ENCODE data around the gene PTPRD. TPM values are rescaled to one million over a fixed set of nuclear protein-coding genes. Genes with fewer than 3 reads are reported as not detected.

PTPRD gene
- total RNA-seq, 4 donors from 2014 or later = 19.6 to 78.9 (median 45.6) TPM

DNA sequence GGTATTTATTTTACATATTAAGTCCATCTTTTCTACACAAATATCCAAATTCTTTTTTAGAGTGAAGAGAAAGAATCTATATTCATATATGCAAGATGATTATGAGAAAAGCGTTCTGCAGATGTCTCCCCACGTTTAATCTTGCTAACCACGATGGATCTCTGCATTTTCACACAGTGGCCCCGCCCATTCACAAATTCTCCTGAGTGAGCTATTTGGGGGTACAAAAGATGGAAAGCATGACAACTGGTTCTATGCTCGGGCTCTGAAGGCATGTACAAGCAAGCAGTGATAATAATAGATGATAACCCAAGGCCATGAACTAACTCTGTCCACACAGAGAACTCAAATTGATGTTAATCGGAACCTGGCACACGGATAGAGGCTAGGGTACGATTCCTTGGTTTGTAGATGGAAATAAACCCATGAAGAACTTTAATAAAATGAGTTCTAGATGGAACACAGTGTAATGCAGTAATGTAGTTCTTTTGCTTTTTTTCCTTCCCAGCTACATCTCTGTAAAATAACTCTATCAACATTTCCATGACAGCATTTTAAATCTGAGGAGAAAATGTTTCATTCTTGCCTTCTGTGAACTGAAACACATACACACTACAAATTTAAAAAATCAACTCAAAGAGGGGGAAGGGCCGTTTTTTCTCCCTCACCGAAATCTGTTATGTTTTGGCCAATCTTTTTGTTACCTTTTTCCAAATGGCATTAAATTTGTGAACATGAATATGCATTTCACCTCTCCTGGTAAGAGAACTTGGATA is 1961.5 kb downstream of the PTPRD start:
- TF ChIP-seq, protein P1, sequence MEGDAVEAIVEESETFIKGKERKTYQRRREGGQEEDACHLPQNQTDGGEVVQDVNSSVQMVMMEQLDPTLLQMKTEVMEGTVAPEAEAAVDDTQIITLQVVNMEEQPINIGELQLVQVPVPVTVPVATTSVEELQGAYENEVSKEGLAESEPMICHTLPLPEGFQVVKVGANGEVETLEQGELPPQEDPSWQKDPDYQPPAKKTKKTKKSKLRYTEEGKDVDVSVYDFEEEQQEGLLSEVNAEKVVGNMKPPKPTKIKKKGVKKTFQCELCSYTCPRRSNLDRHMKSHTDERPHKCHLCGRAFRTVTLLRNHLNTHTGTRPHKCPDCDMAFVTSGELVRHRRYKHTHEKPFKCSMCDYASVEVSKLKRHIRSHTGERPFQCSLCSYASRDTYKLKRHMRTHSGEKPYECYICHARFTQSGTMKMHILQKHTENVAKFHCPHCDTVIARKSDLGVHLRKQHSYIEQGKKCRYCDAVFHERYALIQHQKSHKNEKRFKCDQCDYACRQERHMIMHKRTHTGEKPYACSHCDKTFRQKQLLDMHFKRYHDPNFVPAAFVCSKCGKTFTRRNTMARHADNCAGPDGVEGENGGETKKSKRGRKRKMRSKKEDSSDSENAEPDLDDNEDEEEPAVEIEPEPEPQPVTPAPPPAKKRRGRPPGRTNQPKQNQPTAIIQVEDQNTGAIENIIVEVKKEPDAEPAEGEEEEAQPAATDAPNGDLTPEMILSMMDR (IDR thresholded peaks at IDR 0.05) = no peak
- no peak for TF ChIP-seq POLR2A (IDR thresholded peaks at IDR 0.05)
- 87 to 88% methylated on average over 10 of the region's 10 CpGs for WGBS, 2 donors
- Histone ChIP-seq H3K27ac (no peak overlapping the region), H3K27me3 (no peaks in the 10 kb centered on the region), H3K36me3 (no peaks in the 10 kb centered on the region), H3K4me3 (replicated peaks in 1 of 3) (no peak overlapping the region), H3K9me3 (no peaks in the 10 kb centered on the region), H3K4me1 (no peaks in the 10 kb centered on the region)
- intact Hi-C loops (cut with DNase I) = no loop called here
- no peak for DNase-seq

DNA sequence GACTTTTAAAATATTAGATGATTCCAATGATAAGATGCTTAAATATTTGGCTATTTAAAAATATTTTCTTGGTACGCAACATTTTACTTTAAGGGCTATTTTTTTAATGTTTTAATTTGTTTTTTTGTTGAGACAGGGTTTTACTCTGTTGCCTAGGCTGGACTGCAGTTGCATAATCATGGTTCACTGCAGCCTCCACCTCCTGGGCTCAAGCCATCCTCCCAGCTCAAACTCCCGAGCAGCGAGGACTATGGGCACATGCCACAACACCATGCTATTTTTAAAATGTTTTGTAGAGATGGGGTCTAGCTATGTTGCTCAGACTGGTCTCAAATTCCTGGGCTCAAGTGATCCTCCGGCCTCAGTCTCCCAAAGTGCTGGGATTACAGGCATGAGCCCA is 1963.0 kb downstream of the PTPRD start:
- Histone ChIP-seq H3K4me3 (replicated peaks in 1 of 3) (no peak overlapping the region), H3K27me3 (no peaks in the 10 kb centered on the region), H3K4me1 (no peaks in the 10 kb centered on the region), H3K9me3 (no peaks in the 10 kb centered on the region), H3K36me3 (no peaks in the 10 kb centered on the region), H3K27ac (no peak overlapping the region)
- TF ChIP-seq, protein P1 (IDR thresholded peaks at IDR 0.05) = no peak
- no peak for TF ChIP-seq POLR2A (IDR thresholded peaks at IDR 0.05)
- no peak for DNase-seq
- intact Hi-C loops (cut with DNase I) = no loop called here
- 87 to 93% methylated on average over 4 of the region's 4 CpGs for WGBS, 2 donors

DNA sequence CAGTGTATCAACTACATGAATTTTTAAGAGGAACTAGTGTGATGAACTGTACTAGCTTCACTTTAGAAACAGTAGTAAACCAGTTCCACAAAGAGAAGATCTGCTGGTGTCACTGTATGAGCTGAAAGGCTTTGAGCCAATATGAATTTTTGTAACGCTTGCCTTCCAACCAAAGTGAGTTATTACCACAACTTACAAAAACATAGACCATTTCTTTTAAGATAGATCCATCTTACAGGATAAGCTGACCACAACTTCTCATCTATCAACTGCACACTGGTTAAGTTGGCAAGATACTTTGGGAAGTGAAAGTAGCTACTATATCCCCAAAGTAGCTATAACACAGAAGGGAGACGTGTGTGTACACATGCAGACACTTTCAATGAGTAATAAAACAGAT is 1963.6 kb downstream of the PTPRD start:
- WGBS, 2 donors = 78 to 80% methylated on average over 2 of the region's 2 CpGs
- Histone ChIP-seq H3K27me3 (no peaks in the 10 kb centered on the region), H3K27ac (no peak overlapping the region), H3K36me3 (no peaks in the 10 kb centered on the region), H3K4me1 (no peaks in the 10 kb centered on the region), H3K9me3 (no peaks in the 10 kb centered on the region), H3K4me3 (replicated peaks in 1 of 3) (no peak overlapping the region)
- TF ChIP-seq POLR2A (IDR thresholded peaks at IDR 0.05) = no peak
- TF ChIP-seq, protein P1 (IDR thresholded peaks at IDR 0.05) = no peak
- DNase-seq = no peak
- intact Hi-C loops (cut with DNase I) = no loop called here

DNA sequence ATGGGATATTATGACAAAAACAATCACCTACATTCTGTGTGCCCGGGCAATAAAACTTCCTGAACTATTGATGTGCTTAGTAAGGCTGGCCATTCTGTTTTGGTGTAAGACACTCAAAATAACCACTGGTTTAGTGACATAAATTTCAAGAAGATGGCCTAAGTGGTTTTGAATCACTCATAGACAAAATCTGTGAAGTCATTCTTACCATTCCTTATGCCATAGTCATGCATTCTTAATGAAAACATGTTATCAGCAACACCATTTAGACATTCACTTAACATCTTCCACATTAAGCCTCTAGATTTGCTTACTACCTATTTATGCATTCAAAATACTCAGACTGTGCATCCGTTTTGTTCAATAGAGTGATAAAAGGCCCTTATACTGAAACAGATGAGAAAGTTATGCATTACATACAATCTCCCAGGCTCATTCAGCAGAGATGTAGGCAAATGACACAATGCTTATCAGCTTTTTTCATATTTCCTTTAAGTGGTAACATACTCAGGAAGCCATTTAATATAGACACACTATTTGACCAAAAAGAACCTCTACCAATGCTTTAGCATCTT is 1964.4 kb downstream of the PTPRD start:
- Histone ChIP-seq H3K4me3 (replicated peaks in 1 of 3) (no peak overlapping the region), H3K4me1 (no peaks in the 10 kb centered on the region), H3K27ac (no peak overlapping the region), H3K27me3 (no peaks in the 10 kb centered on the region), H3K36me3 (no peaks in the 10 kb centered on the region), H3K9me3 (no peaks in the 10 kb centered on the region)
- intact Hi-C loops (cut with DNase I) = no loop called here
- no peak for DNase-seq
- whole genome bisulfite sequencing, 2 donors = 90 to 91% methylated on average over 2 of the region's 2 CpGs
- TF ChIP-seq POLR2A (IDR thresholded peaks at IDR 0.05) = no peak
- TF ChIP-seq, protein P1 (IDR thresholded peaks at IDR 0.05) = no peak

DNA sequence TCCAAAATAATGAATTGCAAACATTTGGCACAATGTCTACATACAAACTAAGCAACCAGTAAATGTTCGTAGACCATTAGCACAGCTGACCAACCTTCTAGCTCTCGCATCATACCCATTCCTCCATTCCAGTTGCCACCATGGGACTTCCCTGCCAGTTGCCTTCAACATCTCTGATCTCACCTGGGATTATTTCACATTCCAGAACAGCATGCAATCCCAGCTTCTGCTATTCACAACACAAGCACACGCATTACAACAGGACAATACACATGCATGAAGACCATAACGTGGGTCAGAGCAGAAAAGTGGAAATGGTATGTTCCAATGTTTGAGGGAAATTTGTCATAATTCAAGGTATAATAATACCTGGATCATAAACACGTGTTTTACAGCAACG is 1965.0 kb downstream of the PTPRD start:
- Histone ChIP-seq H3K9me3 (no peaks in the 10 kb centered on the region), H3K4me1 (no peaks in the 10 kb centered on the region), H3K4me3 (replicated peaks in 1 of 3) (no peak overlapping the region), H3K27me3 (no peaks in the 10 kb centered on the region), H3K27ac (no peak overlapping the region), H3K36me3 (no peaks in the 10 kb centered on the region)
- intact Hi-C loops (cut with DNase I) = no loop called here
- TF ChIP-seq, protein P1 (IDR thresholded peaks at IDR 0.05) = no peak
- no peak for TF ChIP-seq POLR2A (IDR thresholded peaks at IDR 0.05)
- WGBS, 2 donors = 89 to 92% methylated on average over 6 of the region's 6 CpGs
- DNase-seq = no peak

All from thyroid gland (tissue), 4 donors.